HCT116 (cell line): Measurements from ENCODE around the gene KRTAP10-10. TPM values are rescaled to one million over a fixed set of nuclear protein-coding genes. Genes with fewer than 3 reads are reported as not detected.
"Not testable (repeated sequence)": the region's sequence is repeated elsewhere in the genome, so short reads cannot be mapped to it uniquely, and the experiment has no call there.

Experiments
- ATAC-seq: fragments of 200-7000 bp; cut with Tn5 transposase; 2 replicates; pipeline ENCODE4 v1.9.1; 2020; ENCODE audit warnings: mild to moderate bottlenecking, moderate library complexity
- BruUV-seq: library from RNA; stranded (reverse); fragments of 400-500 nt; replicated peaks from 2 replicates; lab custom pipeline; 2021; lab: Mats Ljungman, UMichigan
- CTCF ChIA-PET: fragments of 300-600 bp; sonication (Branson Sonifier 250); formaldehyde crosslinking; loops from one replicate; lab custom pipeline; 2021; ENCODE audit warnings: antibody characterized with exemption; lab: Charles Lee
- POLR2A ChIA-PET: fragments of 300-600, 350-600 bp; sonication (Branson Sonifier 250); formaldehyde crosslinking; loops from one replicate; lab custom pipeline; 2021; ENCODE audit warnings: antibody characterized with exemption; lab: Charles Lee
- RAD21 ChIA-PET, 2 experiments: fragments of 300-600 bp; sonication (Branson Sonifier 250); formaldehyde crosslinking; loops; one replicate each; lab custom pipeline; 2023; ENCODE audit warnings: low total read pairs in 2 of 2; ENCODE audit not compliant: uncharacterized antibody in 2 of 2, unreplicated experiment in 2 of 2, low non-redundant PET in 1 of 2; lab: Charles Lee
- DNase-seq: peaks from one replicate; pipeline ENCODE4 v3.0.0-alpha.2; 2010; ENCODE audit warnings: low read depth, low spot score
- H2AFZ ChIP-seq: fragments of 200-600 bp; shearing (Covaris generic), sonication (generic); 2 replicates; pipeline ENCODE4 v1.6.1; 2017; ENCODE audit warnings: low read depth, mixed run types, mixed read lengths, antibody characterized with exemption, low read length; ENCODE audit not compliant: poor library complexity, severe bottlenecking
- H3K27ac ChIP-seq: 2 replicates; pipeline ENCODE4 v1.5.1; 2012; ENCODE audit warnings: low read depth, low read length
- H3K27me3 ChIP-seq: fragments of 200-600 bp; sonication (generic); 2 replicates; pipeline ENCODE4 v1.6.1; 2016; ENCODE audit warnings: mixed run types, low read length, mixed read lengths; ENCODE audit not compliant: insufficient read depth
- H3K36me3 ChIP-seq, 2 experiments: fragments of 200-500 bp in 1 of 2; fragments of 200-600 bp in 1 of 2; sonication (Bioruptor generic) in 1 of 2; sonication (generic) in 1 of 2; 2 replicates each; pipeline versions ENCODE4 v1.5.1 to v1.6.1; 2014 to 2016; ENCODE audit warnings: low read length in 2 of 2, inconsistent platforms in 1 of 2, mixed read lengths in 1 of 2, mixed run types in 1 of 2; ENCODE audit not compliant: insufficient read depth in 2 of 2, control insufficient read depth in 1 of 2
- H3K4me1 ChIP-seq, 2 experiments: fragments of 200-600 bp in 1 of 2; sonication (generic) in 1 of 2; 2 replicates each; pipeline versions ENCODE4 v1.5.1 to v1.6.1; 2012 to 2017; ENCODE audit warnings: low read length in 2 of 2, inconsistent platforms in 1 of 2, mild to moderate bottlenecking in 1 of 2, mixed read lengths in 1 of 2, mixed run types in 1 of 2, moderate library complexity in 1 of 2; ENCODE audit not compliant: insufficient read depth in 2 of 2, control insufficient read depth in 1 of 2
- H3K4me2 ChIP-seq: fragments of 200-600 bp; sonication (generic); 2 replicates; pipeline ENCODE4 v1.6.1; 2017; ENCODE audit warnings: mixed run types, low read length, mixed read lengths
- H3K4me3 ChIP-seq, 2 experiments: fragments of 200-600 bp in 1 of 2; sonication (generic) in 1 of 2; replicated peaks in 1 of 2; 2 replicates each; pipeline ENCODE4 v1.5.1; 2011 to 2016; ENCODE audit warnings: low read length in 2 of 2, control low read depth in 1 of 2, low read depth in 1 of 2, mild to moderate bottlenecking in 1 of 2, mixed read lengths in 1 of 2, mixed run types in 1 of 2
- H3K79me2 ChIP-seq: fragments of 200-600 bp; sonication (generic); 2 replicates; pipeline ENCODE4 v1.6.1; 2017; ENCODE audit warnings: mild to moderate bottlenecking, mixed run types, low read length, moderate library complexity, mixed read lengths; ENCODE audit not compliant: insufficient read depth
- H3K9ac ChIP-seq: fragments of 200-600 bp; sonication (generic); 2 replicates; pipeline ENCODE4 v1.6.1; 2016; ENCODE audit warnings: low read length, mixed read lengths
- H3K9me2 ChIP-seq: fragments of 200-600 bp; sonication (generic), shearing (Covaris generic); 2 replicates; pipeline ENCODE4 v1.6.1; 2017; ENCODE audit warnings: mixed run types, mild to moderate bottlenecking, moderate library complexity; ENCODE audit not compliant: insufficient read depth
- H3K9me3 ChIP-seq, 2 experiments: fragments of 200-500 bp in 1 of 2; fragments of 200-600 bp in 1 of 2; sonication (Bioruptor generic) in 1 of 2; sonication (generic) in 1 of 2; 2 replicates each; pipeline ENCODE4 v1.6.1; 2014 to 2017; ENCODE audit warnings: low read length in 2 of 2, mixed read lengths in 2 of 2, inconsistent platforms in 1 of 2, low read depth in 1 of 2, mild to moderate bottlenecking in 1 of 2, mixed run types in 1 of 2, moderate library complexity in 1 of 2; ENCODE audit not compliant: control insufficient read depth in 1 of 2, insufficient read depth in 1 of 2
- H4K20me1 ChIP-seq: fragments of 200-600 bp; sonication (generic), shearing (Covaris generic); 2 replicates; pipeline ENCODE4 v1.6.1; 2017; ENCODE audit warnings: mixed run types, mild to moderate bottlenecking, moderate library complexity; ENCODE audit not compliant: insufficient read depth
- CBX3 ChIP-seq: IDR thresholded peaks from 2 replicates; pipeline ENCODE4 v1.6.1; 2012; ENCODE audit warnings: low read depth
- EZH2 ChIP-seq: fragments of 200-600 bp; sonication (generic); IDR thresholded peaks from 2 replicates; pipeline ENCODE4 v1.6.1; 2017; ENCODE audit warnings: antibody characterized with exemption, mixed run types
- FOSL1 ChIP-seq: IDR thresholded peaks from 2 replicates; pipeline ENCODE4 v1.6.1; 2012; ENCODE audit warnings: low read depth
- POLR2A ChIP-seq: IDR thresholded peaks from 2 replicates; pipeline ENCODE4 v1.7.0; 2011; ENCODE audit warnings: borderline replicate concordance; ENCODE audit not compliant: insufficient read depth, insufficient read length; ENCODE audit errors: extremely low read depth
- POLR2AphosphoS5 ChIP-seq: IDR thresholded peaks from 2 replicates; pipeline ENCODE4 v1.6.1; 2011; ENCODE audit warnings: mild to moderate bottlenecking, low read depth, low read length, moderate library complexity
- RAD21 ChIP-seq: IDR thresholded peaks from 2 replicates; pipeline ENCODE4 v1.6.1; 2012; ENCODE audit warnings: low read depth, mild to moderate bottlenecking
- SIN3A ChIP-seq: IDR thresholded peaks from 2 replicates; pipeline ENCODE4 v1.6.1; 2012; ENCODE audit warnings: low read depth
- TCF7L2 ChIP-seq: IDR thresholded peaks from 2 replicates; pipeline ENCODE4 v1.7.0; 2011; ENCODE audit warnings: borderline replicate concordance, inconsistent platforms; ENCODE audit not compliant: insufficient read depth, insufficient read length; ENCODE audit errors: extremely low read depth
- YY1 ChIP-seq: IDR thresholded peaks from 2 replicates; pipeline ENCODE4 v1.6.1; 2011; ENCODE audit warnings: low read length, low read depth, moderate library complexity, mild to moderate bottlenecking; ENCODE audit not compliant: insufficient replicate concordance; ENCODE audit errors: extremely low read depth
- ZFX ChIP-seq: fragments of 450-650 bp; IDR thresholded peaks from 2 replicates; pipeline ENCODE4 v1.6.1; 2017
- ZNF274 ChIP-seq: fragments of 200-500 bp; sonication (Bioruptor generic); IDR thresholded peaks from 2 replicates; pipeline ENCODE4 v1.6.1; 2014; ENCODE audit warnings: mild to moderate bottlenecking, low read depth, low read length, inconsistent platforms
- intact Hi-C: fragments of 100-400 bp; cut with micrococcal nuclease; formaldehyde crosslinking; loops from 2 replicates; pipeline ENCODE4 v1.10.0; 2022
- total RNA-seq: library from RNA; stranded (reverse); gene quantifications from one replicate; pipeline ENCODE4 v1.2.1, GENCODE V29; 2021; ENCODE audit not compliant: unreplicated experiment
- TF ChIP-seq, protein P1 (sequence below): IDR thresholded peaks from 2 replicates; pipeline ENCODE4 v1.6.1; 2011; ENCODE audit warnings: mild to moderate bottlenecking, low read length, moderate library complexity; ENCODE audit not compliant: insufficient replicate concordance; ENCODE audit errors: extremely low read depth
- TF ChIP-seq, protein P2 (sequence below): IDR thresholded peaks from 2 replicates; pipeline ENCODE4 v1.6.1; 2012; ENCODE audit warnings: low read depth

Gene KRTAP10-10
- total RNA-seq, 1 experiment from 2014 or later = not detected

DNA sequence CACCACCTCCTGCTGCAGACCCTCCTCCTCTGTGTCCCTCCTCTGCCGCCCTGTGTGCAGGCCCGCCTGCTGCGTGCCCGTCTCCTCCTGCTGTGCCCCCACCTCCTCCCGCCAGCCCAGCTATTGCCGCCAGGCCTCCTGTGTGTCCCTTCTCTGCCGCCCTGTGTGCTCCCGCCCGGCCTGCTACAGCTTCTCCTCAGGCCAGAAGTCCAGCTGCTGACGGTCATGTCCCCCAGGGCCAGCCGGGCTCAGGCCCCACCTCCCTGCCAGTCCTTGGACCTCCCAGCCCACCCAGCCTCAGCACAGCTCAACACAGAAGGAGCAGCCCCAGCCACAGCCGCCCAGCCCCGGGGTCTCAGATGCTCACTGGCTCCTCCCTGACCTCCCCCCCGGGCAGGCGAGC, 9.3 kb upstream of the KRTAP10-10 start:
- CTCF ChIA-PET = not testable (repeated sequence)

GRCh38 chr21:44628707-44629391, 8.3 kb upstream of the KRTAP10-10 start:
- Histone ChIP-seq H3K27me3 (no peaks in the 10 kb centered on the region), H3K36me3 (no peaks in the 10 kb centered on the region), H3K79me2 (no peaks in the 10 kb centered on the region), H3K4me1 (no peaks in the 10 kb centered on the region), H3K4me2 (no peak overlapping the region), H4K20me1 (no peaks in the 10 kb centered on the region), H3K27ac (no peak overlapping the region), H3K9me3 (peaks cover 5 to 13% of the 10 kb centered on the region in 2 experiments; a peak in 3 of 4 replicates), H3K4me3 (no peak overlapping the region), H3K9ac (no peak overlapping the region), H2AFZ (no peak overlapping the region), H3K9me2 (no peaks in the 10 kb centered on the region)
- DNase-seq (no peak), ATAC-seq (no peak)
- intact Hi-C loops = no loop called here
- ChIA-PET RAD21 (no interaction called here), CTCF (no interaction called here), POLR2A (no interaction called here)
- TF ChIP-seq CBX3 = no peak
- TF ChIP-seq POLR2A = no peak
- no peak for TF ChIP-seq SIN3A
- TF ChIP-seq TCF7L2 = no peak
- no peak for TF ChIP-seq EZH2
- TF ChIP-seq YY1 = no peak
- no peak for TF ChIP-seq POLR2AphosphoS5
- no peak for TF ChIP-seq FOSL1
- no peak for TF ChIP-seq RAD21
- TF ChIP-seq, protein P1, sequence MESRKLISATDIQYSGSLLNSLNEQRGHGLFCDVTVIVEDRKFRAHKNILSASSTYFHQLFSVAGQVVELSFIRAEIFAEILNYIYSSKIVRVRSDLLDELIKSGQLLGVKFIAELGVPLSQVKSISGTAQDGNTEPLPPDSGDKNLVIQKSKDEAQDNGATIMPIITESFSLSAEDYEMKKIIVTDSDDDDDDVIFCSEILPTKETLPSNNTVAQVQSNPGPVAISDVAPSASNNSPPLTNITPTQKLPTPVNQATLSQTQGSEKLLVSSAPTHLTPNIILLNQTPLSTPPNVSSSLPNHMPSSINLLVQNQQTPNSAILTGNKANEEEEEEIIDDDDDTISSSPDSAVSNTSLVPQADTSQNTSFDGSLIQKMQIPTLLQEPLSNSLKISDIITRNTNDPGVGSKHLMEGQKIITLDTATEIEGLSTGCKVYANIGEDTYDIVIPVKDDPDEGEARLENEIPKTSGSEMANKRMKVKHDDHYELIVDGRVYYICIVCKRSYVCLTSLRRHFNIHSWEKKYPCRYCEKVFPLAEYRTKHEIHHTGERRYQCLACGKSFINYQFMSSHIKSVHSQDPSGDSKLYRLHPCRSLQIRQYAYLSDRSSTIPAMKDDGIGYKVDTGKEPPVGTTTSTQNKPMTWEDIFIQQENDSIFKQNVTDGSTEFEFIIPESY = no peak
- TF ChIP-seq, protein P2, sequence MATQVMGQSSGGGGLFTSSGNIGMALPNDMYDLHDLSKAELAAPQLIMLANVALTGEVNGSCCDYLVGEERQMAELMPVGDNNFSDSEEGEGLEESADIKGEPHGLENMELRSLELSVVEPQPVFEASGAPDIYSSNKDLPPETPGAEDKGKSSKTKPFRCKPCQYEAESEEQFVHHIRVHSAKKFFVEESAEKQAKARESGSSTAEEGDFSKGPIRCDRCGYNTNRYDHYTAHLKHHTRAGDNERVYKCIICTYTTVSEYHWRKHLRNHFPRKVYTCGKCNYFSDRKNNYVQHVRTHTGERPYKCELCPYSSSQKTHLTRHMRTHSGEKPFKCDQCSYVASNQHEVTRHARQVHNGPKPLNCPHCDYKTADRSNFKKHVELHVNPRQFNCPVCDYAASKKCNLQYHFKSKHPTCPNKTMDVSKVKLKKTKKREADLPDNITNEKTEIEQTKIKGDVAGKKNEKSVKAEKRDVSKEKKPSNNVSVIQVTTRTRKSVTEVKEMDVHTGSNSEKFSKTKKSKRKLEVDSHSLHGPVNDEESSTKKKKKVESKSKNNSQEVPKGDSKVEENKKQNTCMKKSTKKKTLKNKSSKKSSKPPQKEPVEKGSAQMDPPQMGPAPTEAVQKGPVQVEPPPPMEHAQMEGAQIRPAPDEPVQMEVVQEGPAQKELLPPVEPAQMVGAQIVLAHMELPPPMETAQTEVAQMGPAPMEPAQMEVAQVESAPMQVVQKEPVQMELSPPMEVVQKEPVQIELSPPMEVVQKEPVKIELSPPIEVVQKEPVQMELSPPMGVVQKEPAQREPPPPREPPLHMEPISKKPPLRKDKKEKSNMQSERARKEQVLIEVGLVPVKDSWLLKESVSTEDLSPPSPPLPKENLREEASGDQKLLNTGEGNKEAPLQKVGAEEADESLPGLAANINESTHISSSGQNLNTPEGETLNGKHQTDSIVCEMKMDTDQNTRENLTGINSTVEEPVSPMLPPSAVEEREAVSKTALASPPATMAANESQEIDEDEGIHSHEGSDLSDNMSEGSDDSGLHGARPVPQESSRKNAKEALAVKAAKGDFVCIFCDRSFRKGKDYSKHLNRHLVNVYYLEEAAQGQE = no peak
- no peak for TF ChIP-seq ZNF274
- no peak for TF ChIP-seq ZFX
- no TSS peak for BruUV-seq

More for the DNA sequence above, 9.3 kb upstream of the KRTAP10-10 start:
- BruUV-seq, H3K36me3 ChIP-seq, H3K9me2 ChIP-seq, RAD21 ChIA-PET, POLR2A ChIA-PET, H3K4me1 ChIP-seq, H3K4me2 ChIP-seq, H3K27ac ChIP-seq, H4K20me1 ChIP-seq, H2AFZ ChIP-seq, intact Hi-C loops, ATAC-seq, DNase-seq, H3K27me3 ChIP-seq, H3K9ac ChIP-seq, H3K4me3 ChIP-seq, H3K79me2 ChIP-seq: not testable (repeated sequence)
- peaks cover 10 to 22% of the 10 kb centered on the region in 2 experiments; a peak in 3 of 4 replicates for H3K9me3 ChIP-seq
